ENCODE results near the gene FKBP15.

GRCh38 chr9:113269355-113269754, 48.3 kb upstream of the FKBP15 start:
- TF ChIP-seq CTCF (conservative IDR thresholded peaks at IDR 0.05) (no peak), ZFX (IDR thresholded peaks at IDR 0.05) (no peak)
